ENCODE data around the gene MTHFD1L. TPM values are rescaled to one million over a fixed set of nuclear protein-coding genes. Genes with fewer than 3 reads are reported as not detected.

The MTHFD1L gene
- total and polyA plus RNA-seq, 9 of the 15 experiments (the other 6 are each of a cell fraction or from before 2014, with no cell fraction given) = 20.9 to 128 (median 61.0) TPM

DNA sequence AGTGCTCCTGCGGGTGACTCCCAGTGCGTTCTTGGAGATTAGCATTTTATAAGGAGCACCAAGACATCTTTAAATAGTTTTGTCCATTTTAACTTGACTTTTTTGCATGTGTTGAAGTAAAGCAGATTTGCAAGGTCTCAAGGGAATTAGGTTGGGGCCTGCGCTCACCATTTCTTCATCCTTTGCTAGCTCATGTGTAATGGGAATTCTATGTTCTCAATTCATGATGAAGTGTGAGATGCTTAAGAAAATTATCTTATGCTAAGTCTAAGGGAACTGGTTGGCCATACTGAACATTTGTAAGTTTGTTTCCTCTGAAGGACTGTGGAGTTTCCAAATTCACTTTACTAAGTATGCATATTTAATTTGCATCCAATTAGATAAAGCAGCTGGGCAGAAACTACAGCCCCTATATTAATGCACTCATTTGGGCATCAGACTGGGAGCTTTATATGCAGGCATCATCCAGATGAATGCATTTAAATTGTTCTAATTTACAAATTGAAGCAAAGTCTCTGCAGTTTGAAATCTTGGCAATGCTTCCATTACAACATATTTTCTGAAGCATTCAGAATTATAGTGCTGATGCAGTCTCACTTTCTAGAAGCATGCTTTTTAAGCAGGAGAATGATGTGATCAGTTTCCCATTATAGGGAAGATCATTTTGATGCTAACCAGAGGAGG is 266.0 kb downstream of the MTHFD1L start:
- H2AFZ ChIP-seq (ENCODE audit: low read depth, low read length) = no peak overlapping the region
- no TSS peak for BruUV-seq (replicated peaks)
- no peak for TF ChIP-seq ARID1B (IDR thresholded peaks at IDR 0.05)
- TF ChIP-seq ZEB2 (IDR thresholded peaks at IDR 0.05) = no peak
- TF ChIP-seq RUNX1 (IDR thresholded peaks at IDR 0.05; ENCODE audit: low read depth) = no peak
- TF ChIP-seq ELF4 (CRISPR knock-in tag; IDR thresholded peaks at IDR 0.05) = no peak
- TF ChIP-seq, protein P1, sequence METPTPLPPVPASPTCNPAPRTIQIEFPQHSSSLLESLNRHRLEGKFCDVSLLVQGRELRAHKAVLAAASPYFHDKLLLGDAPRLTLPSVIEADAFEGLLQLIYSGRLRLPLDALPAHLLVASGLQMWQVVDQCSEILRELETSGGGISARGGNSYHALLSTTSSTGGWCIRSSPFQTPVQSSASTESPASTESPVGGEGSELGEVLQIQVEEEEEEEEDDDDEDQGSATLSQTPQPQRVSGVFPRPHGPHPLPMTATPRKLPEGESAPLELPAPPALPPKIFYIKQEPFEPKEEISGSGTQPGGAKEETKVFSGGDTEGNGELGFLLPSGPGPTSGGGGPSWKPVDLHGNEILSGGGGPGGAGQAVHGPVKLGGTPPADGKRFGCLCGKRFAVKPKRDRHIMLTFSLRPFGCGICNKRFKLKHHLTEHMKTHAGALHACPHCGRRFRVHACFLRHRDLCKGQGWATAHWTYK (CRISPR knock-in tag; IDR thresholded peaks at IDR 0.05) = no peak
- TF ChIP-seq MEF2D (tag; conservative IDR thresholded peaks at IDR 0.05; ENCODE audit: low read depth) = no peak
- TF ChIP-seq ZMIZ1 (IDR thresholded peaks at IDR 0.05; ENCODE audit: low read depth in 2 of 2, low read length in 2 of 2) = no peak
- no peak for TF ChIP-seq NELFE (IDR thresholded peaks at IDR 0.05; ENCODE audit: insufficient read depth, insufficient read length)
- no peak for TF ChIP-seq ZNF57 (CRISPR knock-in tag; IDR thresholded peaks at IDR 0.05)
- TF ChIP-seq HES1 (IDR thresholded peaks at IDR 0.05; ENCODE audit: low read depth) = no peak
- no peak for TF ChIP-seq FOXJ2 (tag; IDR thresholded peaks at IDR 0.05)
- no peak for TF ChIP-seq SMAD2 (IDR thresholded peaks at IDR 0.05; ENCODE audit: low read depth, low read length)
- TF ChIP-seq RB1 (IDR thresholded peaks at IDR 0.05; ENCODE audit: low read depth) = no peak
- TF ChIP-seq ZHX1 (conservative IDR thresholded peaks at IDR 0.05; ENCODE audit: low read length) = no peak
- H3K9me3 ChIP-seq (replicated peaks; ENCODE audit: control insufficient read depth, insufficient read depth, low read depth, low read length) = no peaks in the 10 kb centered on the region
- WGBS (ENCODE audit: insufficient coverage, low coverage, missing lambda C conversion rate) = 0% methylated on average over 3 of the region's 3 CpGs
- H3K9ac ChIP-seq (ENCODE audit: insufficient read depth in 1 of 2, low read depth in 2 of 2, low read length in 2 of 2) = no peak overlapping the region
- FAIRE-seq (no peak), ATAC-seq (no peak), DNase-seq (ENCODE audit: extremely low read depth in 1 of 4, low spot score in 3 of 4) (no peak)
- in situ Hi-C loops (cut with MboI) (no loop called here), intact Hi-C loops (cut with micrococcal nuclease) (no loop called here)
- H3K9me1 ChIP-seq (ENCODE audit: control insufficient read depth, insufficient read depth, low read length) = no peaks in the 10 kb centered on the region
- H3K4me1 ChIP-seq (replicated peaks in 1 of 2; ENCODE audit: control insufficient read depth in 2 of 2, insufficient read depth in 2 of 2, low read length in 2 of 2) = no peaks in the 10 kb centered on the region
- no peak overlapping the region for H3K4me3 ChIP-seq
- H3K27me3 ChIP-seq (ENCODE audit: control insufficient read depth in 2 of 2, insufficient read depth in 2 of 2, low read length in 2 of 2) = peaks cover 31 to 50% of the 10 kb centered on the region in 2 experiments
- no peak overlapping the region for H3K27ac ChIP-seq (ENCODE audit: extremely low read depth, low read depth, low read length)
- H3K79me2 ChIP-seq (ENCODE audit: control insufficient read depth, insufficient read depth, low read length) = no peaks in the 10 kb centered on the region
- H3K4me2 ChIP-seq (ENCODE audit: insufficient read depth, low read length) = no peak overlapping the region
- no peaks in the 10 kb centered on the region for H4K20me1 ChIP-seq (replicated peaks; ENCODE audit: control insufficient read depth, insufficient read depth, low read length)
- POLR2A ChIA-PET = interaction anchor here (0.6 to 1.1 kb wide), 3 partner anchors 15 to 63 kb away, joined by 3 to 4 read pairs (median 3); no protein-coding TSS in a partner anchor
- H3K36me3 ChIP-seq (ENCODE audit: control insufficient read depth, insufficient read depth, low read length) = no peaks in the 10 kb centered on the region
- CTCF ChIA-PET (ENCODE audit: low intra/inter-chr PET ratio) = no interaction called here

Data from K562 (cell line).